ENCODE data around the gene LCLAT1. TPM values are rescaled to one million over a fixed set of nuclear protein-coding genes. Genes with fewer than 3 reads are reported as not detected.
"Not testable (repeated sequence)": the region's sequence is repeated elsewhere in the genome, so short reads cannot be mapped to it uniquely, and the experiment has no call there.

Gene LCLAT1
- total RNA-seq, 1 donor from 2014 or later = 21.8 TPM

DNA sequence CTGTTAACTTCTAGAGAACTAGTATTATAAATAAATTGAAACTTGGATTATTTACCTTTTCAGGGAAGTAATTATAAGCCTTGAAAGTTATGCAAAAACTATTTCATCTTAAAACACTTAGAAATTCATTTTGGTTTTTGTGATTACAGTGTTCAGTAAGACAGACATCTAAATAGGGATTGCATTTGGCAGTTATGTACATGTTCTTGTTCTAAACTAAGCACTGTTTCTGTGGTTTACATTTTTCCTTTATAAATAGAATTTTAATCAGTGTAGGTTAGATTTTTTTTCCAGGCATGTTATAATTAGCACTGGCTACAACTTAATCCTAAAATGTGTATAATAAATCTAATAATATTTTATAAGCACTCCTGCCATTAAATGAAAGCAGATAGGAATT is 35.0 kb downstream of the LCLAT1 start:
- intact Hi-C loops (cut with micrococcal nuclease) = no loop called here

DNA sequence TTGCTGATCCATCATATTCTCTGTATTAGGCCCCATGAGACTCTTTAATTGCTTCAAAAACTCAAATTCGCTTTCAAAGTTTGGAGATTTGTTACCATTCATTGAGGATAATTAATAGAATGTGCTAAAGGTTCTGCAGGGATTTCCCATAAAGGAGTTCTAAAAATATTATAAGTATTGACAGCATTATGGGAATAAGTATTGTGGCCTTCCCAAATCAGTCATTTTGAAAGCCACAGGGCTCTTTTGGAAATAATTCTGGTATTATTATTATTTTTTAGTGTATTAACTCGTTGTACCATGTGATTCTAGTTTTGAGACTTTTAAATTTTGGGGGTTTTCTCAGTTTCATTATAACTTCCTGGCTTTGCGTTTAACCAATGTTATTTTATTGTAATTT is 37.1 kb downstream of the LCLAT1 start:
- intact Hi-C loops (cut with micrococcal nuclease) = no loop called here

DNA sequence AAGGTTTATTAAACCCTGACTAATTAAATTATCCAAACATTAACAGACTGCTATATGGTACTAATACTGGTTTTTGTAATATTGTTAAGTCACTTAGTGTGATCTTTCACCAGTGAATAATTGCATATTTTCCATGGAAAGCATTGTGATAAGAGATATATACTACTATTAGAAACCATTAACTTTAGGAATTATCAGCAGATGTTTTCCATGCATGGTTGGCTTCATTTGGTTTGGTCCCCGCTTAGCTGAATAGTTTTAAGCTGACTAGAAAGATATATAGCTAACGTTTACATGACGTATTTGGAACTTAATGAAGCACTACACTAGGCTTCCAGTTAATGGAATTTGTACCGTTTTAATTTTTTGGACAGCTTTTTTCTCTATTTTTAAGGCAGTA is 37.9 kb downstream of the LCLAT1 start:
- intact Hi-C loops (cut with micrococcal nuclease) = no loop called here

DNA sequence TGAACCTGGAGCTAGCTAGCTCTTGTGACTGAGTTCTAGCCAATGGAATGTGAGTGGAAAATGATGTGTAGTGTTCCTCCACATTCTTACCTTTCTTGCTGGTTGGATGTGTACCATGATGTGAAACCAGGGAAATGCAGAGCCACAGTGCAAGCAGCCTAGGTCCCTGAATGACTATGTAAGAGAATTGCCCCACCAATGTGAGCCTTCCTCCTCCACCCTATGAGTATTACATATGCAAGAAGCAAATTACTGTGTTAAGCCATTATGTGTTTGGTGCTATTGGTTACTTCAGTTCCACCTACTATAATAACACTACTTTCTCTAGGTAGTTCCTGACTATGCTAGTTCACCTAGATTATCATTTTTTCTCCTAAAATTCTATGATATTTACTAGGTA is 39.6 kb downstream of the LCLAT1 start:
- intact Hi-C loops (cut with micrococcal nuclease) = loop anchor here (1.0 kb wide), 1 partner anchor 37 kb away; no protein-coding TSS in a partner anchor

DNA sequence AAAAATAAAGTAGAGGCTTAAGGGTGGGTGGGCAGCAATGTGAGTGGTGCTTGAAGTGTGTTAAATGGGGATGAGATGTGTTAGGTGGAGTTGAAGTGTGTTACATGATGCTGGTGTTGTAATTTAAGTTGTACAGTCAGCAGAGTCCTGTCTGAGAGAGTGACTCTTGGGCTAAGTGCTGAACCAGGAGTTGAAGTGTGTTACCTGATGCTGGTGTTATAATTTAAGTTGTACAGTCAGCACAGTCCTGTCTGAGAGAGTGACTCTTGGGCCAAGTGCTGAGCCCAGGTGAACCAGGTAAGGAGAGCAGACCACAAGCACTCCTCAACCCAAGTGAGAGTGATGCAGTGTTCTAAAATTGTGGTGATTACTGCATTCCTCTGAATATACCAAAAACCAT is 40.6 kb downstream of the LCLAT1 start:
- intact Hi-C loops (cut with micrococcal nuclease) = no loop called here

DNA sequence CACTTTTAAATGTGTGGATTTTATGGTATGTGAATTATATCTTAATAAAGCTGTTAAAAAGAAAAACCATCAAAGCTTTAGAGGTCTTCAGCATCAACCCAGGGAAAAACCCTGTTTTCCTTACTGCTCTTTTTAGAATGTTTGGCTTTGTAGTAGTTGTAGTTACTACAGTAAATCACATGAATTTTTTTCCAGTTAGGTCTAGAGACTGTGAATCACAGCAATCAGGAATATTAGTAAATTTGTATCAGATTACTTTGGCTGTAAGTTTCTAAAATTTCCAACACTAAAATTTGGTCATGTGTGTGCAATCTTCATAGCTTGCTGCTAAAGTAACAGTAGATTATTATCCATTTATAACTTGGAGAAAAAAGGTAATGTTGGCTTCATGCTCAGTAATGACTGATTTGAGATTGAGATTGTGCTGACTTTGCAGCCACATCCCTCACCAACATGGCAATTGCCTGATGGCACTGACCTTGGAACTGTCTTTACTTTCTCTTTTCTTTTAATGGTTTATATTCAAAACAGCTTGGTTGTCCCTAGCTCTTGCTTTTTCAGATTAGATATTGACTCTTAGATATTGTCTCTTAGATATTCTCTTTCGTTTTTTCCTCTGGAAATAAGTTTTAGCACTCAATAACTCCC is 41.1 kb downstream of the LCLAT1 start:
- intact Hi-C loops (cut with micrococcal nuclease) = no loop called here

DNA sequence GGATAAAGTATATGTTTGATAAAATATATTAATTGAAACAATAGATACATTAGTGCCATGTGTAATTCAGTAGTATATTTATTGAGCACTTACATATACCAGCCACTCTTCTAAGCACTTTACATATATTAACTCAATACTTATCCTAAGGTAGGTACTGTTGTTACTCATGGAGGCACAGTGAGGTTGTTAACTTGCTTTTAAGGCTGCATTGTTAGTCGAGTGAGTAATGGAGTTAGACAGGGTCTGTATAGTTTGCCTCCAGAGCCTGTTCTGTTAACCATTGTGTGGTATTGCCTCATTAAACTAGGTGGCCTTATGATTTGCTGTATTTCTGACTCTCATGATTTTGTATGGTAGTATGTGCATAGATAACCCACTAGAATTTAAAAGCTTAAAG is 44.2 kb downstream of the LCLAT1 start:
- intact Hi-C loops (cut with micrococcal nuclease) = no loop called here

DNA sequence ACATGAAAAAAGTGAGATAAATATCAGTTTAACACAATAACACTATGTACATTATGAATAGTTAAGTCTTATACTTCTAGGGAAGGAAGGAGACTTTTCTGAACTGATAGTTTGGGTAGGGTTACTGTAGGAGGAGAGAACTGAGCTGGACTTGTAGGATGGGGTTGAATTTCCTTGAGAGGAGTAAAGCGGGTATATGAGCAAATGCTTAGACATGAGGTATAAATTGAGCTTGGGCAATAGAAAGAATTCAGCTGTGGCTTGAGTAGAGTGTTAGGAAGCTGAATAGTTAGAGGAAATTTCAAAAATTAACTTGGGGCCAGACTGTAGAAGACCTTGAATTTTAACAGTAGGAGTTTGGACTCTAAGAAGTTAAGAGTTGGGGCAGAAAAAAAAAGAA is 45.1 kb downstream of the LCLAT1 start:
- intact Hi-C loops (cut with micrococcal nuclease) = no loop called here

DNA sequence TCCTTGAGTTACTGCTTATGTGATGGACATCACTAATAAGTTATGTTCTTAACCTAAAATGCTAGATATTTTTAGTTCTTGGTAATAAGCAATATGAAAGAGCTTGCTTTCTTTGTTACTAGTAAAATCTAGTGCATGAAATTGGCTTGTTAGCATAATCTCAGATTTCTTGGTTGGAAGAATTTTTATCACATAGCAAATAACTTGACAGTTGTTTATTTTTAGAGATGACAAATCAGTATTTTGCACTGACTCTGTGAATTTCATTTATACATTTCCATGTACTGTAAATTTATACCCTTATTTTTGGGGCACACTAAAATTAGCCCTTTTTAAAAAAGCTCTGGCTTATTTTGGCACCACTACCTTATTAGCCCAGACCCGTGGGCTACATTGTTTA is 45.6 kb downstream of the LCLAT1 start:
- intact Hi-C loops (cut with micrococcal nuclease) = no loop called here

DNA sequence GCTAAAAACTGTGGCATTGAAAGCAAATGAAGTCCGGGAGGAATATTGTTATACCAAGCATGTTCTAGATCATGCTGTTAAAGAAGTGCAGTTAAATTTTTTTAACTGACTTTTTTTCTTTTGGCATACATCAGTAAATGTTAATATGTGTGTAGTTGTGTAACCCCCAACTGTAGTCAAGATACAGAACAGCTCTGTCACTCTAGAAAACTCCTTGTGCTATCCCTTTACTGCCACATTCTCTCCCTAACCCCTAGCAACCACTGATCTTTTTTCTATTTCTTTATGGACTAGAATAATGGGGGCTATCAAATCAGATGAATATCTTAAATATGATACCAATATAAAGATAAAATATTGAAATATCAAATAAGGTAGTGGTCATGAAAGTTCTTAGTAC is 46.4 kb downstream of the LCLAT1 start:
- intact Hi-C loops (cut with micrococcal nuclease) = no loop called here

DNA sequence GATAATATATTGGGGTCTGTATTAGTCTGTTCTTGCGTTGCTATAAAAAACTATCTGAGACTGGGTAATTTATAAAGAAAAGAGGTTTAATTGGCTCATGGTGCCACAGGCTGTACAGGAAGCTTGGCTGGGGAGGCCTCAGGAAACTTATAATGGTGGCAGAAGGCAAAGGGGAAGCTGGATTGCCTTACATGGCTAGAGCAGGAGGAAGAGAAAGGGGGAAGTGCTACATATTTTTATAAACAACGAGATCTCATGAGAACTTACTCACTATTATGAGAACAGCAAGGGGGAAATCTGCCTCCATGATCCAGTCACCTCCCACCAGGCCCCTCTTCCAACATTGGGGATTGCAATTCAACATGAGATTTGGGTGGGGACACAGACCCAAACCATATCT is 48.9 kb downstream of the LCLAT1 start:
- intact Hi-C loops (cut with micrococcal nuclease) = not testable (repeated sequence)

DNA sequence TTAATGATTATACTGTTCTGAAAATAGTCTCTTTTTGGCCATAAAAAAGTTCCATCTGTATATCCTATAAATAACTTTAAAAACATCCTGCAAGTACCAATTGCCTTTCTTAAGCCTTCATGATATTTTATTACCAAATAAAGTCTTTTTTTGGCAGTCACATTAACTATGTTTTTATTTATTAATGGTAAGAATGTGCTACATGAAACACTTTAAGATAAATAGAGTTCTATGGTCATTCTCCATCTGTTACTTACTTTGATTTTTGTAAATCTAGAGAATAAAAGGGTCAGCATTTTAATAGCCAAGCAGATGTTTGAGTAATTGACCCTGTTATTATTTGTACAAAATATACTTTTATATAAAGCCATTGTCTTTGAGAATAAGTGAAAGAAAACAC is 52.6 kb downstream of the LCLAT1 start:
- intact Hi-C loops (cut with micrococcal nuclease) = loop anchor here (5.0 kb wide), 1 partner anchor 272 kb away; no protein-coding TSS in a partner anchor

DNA sequence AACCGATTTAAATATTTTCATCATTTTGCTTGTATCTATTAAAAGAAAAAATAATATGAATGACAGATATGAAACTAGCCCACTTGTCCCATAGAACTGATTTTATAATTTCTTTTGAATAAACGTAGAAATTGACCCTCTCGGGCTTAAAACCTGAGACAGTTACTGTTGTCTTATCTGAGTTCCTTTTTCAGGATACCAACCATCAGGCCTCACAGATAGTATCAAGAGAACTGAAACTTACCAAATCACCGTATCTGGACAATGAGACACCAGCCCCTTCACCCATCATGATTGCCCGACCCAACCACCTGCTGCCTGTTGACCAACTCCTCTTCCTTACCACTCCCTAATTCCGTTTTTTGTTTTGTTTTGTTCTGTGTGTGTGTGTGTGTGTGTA is 53.7 kb downstream of the LCLAT1 start:
- intact Hi-C loops (cut with micrococcal nuclease) = loop anchor here (5.0 kb wide), 1 partner anchor 273 kb away; no protein-coding TSS in a partner anchor

DNA sequence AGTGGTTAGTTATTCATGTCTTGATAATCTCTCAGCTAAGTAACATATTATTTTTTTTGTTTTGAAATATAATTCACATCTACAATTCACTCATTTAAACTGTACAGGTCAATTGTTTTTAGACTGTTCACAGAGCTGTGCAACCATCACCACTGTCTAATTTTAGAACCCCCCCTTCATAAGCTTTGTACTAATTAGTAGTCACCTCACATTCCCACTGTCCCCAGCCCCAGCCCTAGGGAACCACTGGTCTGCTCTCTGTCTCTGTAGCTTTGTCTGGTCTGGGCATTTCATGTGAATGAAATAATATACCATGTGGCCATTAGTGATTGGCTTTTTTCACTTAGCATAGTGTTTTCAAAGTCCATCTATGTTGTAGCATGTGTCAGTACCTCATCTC is 55.3 kb downstream of the LCLAT1 start:
- intact Hi-C loops (cut with micrococcal nuclease) = loop anchor here (5.0 kb wide), 1 partner anchor 275 kb away; no protein-coding TSS in a partner anchor

DNA sequence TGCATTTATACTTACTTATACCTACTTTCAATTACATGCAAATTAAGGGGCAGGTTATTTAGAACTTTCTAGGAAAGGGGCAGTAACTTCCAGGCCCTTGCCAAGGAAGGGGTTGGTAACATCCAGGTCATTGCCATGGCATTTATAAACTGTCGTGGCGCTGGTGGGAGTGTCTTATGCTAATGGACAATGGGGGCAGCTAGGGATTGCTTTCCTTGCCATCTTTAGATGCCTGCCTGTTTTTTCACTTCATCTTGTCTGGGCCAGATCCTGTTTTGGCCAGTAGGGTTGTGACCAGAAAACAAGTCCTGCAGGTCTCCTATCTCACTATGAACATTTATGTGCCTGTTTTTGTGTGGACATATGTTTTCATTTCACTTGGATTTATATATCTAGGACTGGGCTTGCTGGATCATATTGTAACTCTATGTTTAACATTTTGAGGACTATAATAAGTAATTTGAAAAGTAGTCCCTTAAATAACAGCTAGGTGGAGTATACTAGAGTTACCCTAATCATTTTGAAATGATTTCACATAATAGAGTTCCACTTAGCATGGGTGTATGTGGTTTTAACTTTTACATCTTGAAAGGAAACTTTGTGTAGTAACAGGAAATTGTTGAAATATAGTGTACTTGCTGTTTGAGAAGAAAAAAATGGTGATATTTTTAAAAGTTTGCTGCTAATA is 56.1 kb downstream of the LCLAT1 start:
- intact Hi-C loops (cut with micrococcal nuclease) = loop anchor here (5.0 kb wide), 1 partner anchor 276 kb away; no protein-coding TSS in a partner anchor

DNA sequence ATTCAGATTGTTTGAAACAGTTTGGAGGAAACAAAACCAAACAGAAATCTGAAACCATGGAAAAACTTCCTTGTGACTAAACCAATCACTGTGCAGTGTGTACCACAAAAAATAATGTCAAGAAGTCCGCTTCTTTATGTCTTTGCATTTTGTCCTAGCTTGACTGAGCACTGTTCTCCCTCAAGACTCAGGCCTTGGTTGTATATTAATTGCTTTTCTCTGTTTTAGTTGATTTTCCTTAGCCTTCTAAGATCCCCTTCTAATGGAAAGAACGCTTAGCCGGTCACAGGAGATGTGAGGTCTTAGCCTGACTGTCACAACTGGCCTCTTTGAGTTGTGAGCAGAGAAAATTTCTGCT is 56.6 kb downstream of the LCLAT1 start:
- intact Hi-C loops (cut with micrococcal nuclease) = loop anchor here (5.0 kb wide), 1 partner anchor 276 kb away; no protein-coding TSS in a partner anchor

DNA sequence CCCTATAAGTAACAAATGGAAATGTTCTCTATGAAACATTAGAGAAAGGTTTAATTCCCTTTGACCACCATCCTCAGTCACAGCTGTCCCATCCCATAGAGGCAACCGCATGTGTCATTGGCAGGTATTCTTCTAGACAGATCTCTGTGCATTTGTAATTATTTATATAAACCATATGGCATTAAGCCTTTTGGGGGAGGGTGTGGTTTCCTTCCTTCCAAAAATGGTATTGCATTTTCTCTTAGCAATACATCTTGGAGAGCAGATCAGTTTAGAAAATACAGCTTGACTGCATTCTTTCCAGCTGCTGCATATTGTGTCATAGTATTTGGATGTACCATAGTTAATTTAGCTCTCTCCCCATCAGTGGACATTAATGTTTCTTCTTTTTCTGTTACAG is 57.7 kb downstream of the LCLAT1 start:
- intact Hi-C loops (cut with micrococcal nuclease) = loop anchor here (5.0 kb wide), 1 partner anchor 277 kb away; no protein-coding TSS in a partner anchor

DNA sequence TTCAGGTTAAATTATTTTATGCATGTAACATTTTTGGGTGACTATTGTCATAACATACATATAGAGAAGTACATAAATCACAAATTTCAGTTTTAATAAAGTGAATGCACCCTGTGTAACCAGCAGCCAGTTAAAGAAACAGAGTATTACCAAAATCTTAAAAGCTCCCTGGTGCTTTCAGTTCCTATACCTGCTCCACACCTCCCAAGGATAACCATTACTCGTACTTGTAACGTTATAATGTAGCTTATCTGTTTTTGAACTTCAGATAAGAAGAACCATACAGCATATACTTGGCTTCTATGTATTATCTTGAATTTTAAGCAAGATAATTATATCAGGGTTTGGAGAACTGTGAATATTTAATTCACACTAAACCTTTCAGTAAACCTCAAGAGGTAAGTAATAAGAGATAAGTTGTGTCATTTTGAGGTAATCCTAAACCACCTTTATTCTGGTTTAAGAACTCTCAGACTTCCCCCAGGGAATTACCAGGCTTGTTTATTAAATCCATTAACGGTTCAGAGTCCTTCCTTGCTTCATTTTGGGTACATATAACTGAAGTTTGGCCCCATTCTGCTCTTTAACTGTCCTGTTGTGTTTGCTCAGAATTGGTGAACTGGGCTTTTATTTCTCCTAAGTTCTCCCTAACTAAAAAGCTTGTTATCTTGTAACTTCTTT is 58.6 kb downstream of the LCLAT1 start:
- intact Hi-C loops (cut with micrococcal nuclease) = no loop called here

DNA sequence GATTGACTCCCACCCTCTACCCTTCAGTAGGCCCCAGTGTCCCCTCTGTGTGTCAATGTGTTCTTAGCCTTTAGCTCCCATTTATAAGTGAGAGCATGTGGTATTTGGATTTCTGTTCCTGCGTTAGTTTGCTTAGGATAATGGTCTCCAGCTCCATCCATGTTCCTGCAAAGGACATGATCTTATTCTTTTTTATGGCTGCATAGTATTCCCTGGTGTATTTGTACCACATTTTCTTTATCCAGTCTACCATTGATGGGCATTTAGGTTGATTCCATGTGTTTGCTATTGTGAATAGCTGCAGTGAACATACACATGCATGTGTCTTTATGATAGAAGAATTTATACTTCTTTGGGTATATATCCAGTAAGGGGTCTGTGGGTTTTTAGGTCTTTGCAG is 60.4 kb downstream of the LCLAT1 start:
- intact Hi-C loops (cut with micrococcal nuclease) = not testable (repeated sequence)

DNA sequence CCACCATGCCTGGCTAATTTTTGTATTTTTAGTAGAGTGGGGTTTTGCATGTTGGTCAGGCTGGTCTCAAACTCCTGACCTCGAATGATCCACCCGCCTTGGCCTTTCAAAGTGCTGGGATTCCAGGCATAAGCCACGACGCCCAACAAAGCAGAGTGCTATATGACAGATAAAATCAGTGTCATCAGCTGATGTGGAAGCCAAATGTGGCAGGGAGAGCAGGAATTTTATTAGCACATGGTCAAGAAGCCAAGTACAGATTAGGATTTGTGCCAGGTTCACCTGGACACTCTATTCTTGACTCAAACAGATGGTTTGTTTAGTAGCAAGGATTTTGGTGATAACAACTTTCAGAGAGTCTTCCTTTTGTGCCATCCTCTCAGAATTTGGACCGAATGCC is 62.7 kb downstream of the LCLAT1 start:
- intact Hi-C loops (cut with micrococcal nuclease) = no loop called here

DNA sequence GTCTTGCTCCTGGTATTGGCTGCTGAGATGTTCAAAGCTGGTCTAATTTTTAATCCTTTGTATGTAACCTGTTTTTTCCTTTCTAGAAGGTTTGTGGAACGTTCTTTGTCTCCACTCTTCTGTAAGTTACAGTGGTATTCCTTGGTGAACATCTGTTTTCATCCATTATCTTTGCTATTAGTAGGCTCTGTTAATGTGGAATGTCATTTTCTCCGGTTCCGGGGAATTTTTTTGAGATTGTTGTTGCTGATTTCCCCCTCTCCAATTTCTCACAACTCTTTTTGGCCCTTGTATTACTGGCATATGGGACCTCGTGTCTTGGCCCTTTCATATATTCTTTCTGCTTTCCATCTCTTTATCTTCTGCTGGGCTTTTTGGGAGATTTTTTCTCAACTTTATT is 63.4 kb downstream of the LCLAT1 start:
- intact Hi-C loops (cut with micrococcal nuclease) = no loop called here

All from T-helper 1 cell treated with Interleukin-12 subunit alpha and Interleukin-12 subunit beta and Interleukin-4 antibody, amounts not matched to agents 30 ng/mL and 1 ng/mL, for 36 hours (primary cell).